Duodenal mucosa (tissue), 2 donors: ENCODE measurements around the gene MYRF.

Experiments used
- H3K27ac ChIP-seq: one replicate; pipeline ENCODE4 v1.7.0; 2013; ENCODE audit warnings: low read depth, low read length
- H3K27me3 ChIP-seq, 2 donors: one replicate each; pipeline ENCODE4 v1.7.0; 2013; ENCODE audit warnings: low read length in 2 of 2, control low read depth in 1 of 2; ENCODE audit not compliant: insufficient read depth in 2 of 2, control insufficient read depth in 1 of 2
- H3K36me3 ChIP-seq, 2 donors: one replicate each; pipeline ENCODE4 v1.7.0; 2013; ENCODE audit warnings: low read length in 2 of 2, control low read depth in 1 of 2; ENCODE audit not compliant: insufficient read depth in 2 of 2, control insufficient read depth in 1 of 2
- H3K4me1 ChIP-seq, 2 donors: one replicate each; pipeline ENCODE4 v1.7.0; 2013; ENCODE audit warnings: low read length in 2 of 2, control low read depth in 1 of 2; ENCODE audit not compliant: insufficient read depth in 2 of 2, control insufficient read depth in 1 of 2
- H3K4me3 ChIP-seq, 2 donors: one replicate each; pipeline ENCODE4 v1.7.0; 2013; ENCODE audit warnings: low read length in 2 of 2, low read depth in 1 of 2
- H3K9ac ChIP-seq, 2 donors: one replicate each; pipeline ENCODE4 v1.7.0; 2013; ENCODE audit warnings: low read length in 2 of 2, low read depth in 1 of 2
- H3K9me3 ChIP-seq, 2 donors: one replicate each; pipeline ENCODE4 v1.7.0; 2013; ENCODE audit warnings: low read length in 2 of 2, control low read depth in 1 of 2; ENCODE audit not compliant: control insufficient read depth in 1 of 2

The MYRF gene

GRCh38 chr11:61718046-61718531, 34.3 kb upstream of the MYRF start:
- no peaks in the 10 kb centered on the region for H3K27me3 ChIP-seq
- H3K27ac ChIP-seq, result no peak overlapping the region
- no peaks in the 10 kb centered on the region for H3K9me3 ChIP-seq
- H3K36me3 ChIP-seq, result no peaks in the 10 kb centered on the region
- no peak overlapping the region for H3K4me3 ChIP-seq
- peaks cover 6 to 14% of the 10 kb centered on the region in 2 donors for H3K4me1 ChIP-seq
- H3K9ac ChIP-seq, result no peak overlapping the region

DNA sequence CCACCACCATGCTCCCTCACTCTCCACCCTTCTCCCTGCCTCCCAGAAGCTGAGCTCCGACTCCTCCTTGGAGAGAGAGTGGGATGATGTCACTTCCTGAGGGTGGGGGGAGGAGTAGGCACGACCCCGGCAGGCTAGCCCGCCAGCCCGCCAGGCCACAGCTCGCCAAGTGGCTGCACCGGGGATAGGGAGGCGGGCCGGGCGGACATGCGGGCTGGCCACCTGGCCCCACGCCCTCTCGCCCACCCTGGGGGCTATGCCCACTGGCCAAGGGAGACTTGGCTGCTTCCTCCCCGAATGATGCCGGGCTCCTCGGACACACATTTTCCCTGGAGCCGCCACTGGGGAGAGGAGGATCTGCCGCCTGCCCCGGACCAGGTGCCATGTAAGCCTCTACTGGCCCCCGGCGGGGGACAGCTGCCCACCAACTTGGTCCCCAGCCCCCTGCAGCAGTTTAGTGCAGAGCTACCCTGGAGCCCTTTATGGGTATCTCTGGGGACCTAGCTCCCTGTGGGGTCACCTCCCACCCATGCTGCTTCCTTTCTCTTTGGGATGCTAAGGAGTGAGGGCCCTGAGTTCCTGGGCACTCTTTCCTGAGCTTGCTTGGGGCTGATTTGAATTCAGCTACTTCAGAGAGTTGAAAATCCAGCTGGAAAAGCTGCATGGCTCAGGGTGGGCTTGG, 33.7 kb upstream of the MYRF start:
- peaks cover 6 to 14% of the 10 kb centered on the region in 2 donors for H3K4me1 ChIP-seq
- no peaks in the 10 kb centered on the region for H3K27me3 ChIP-seq
- H3K9ac ChIP-seq, result no peak overlapping the region
- peaks cover 0 to 3% of the 10 kb centered on the region in 2 donors for H3K36me3 ChIP-seq
- H3K27ac ChIP-seq, result no peak overlapping the region
- H3K4me3 ChIP-seq, result peak overlapping the region in 1 of 2 donors; percentile 35
- no peaks in the 10 kb centered on the region for H3K9me3 ChIP-seq

GRCh38 chr11:61719978-61720377, 32.5 kb upstream of the MYRF start:
- Histone ChIP-seq H3K27ac (no peak overlapping the region), H3K27me3 (no peaks in the 10 kb centered on the region), H3K36me3 (peaks cover 0 to 5% of the 10 kb centered on the region in 2 donors), H3K9me3 (no peaks in the 10 kb centered on the region), H3K4me1 (peaks cover 6 to 14% of the 10 kb centered on the region in 2 donors), H3K9ac (no peak overlapping the region), H3K4me3 (no peak overlapping the region)

DNA sequence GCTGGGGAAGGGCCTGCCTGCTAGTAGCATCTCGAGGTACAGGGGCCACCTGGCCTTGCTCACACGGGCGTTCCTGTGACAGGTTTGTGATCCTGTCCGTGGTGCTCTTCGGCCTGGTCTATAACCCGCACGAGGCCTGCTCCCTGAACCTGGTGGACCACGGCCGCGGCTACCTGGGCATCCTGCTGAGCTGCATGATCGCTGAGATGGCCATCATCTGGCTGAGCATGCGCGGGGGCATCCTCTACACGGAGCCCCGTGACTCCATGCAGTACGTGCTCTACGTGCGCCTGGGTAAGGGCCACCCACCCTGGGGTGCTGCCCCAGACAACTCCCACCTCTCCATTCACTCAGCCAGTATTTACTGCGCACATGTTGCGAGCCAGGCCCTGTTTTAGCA, 31.8 kb upstream of the MYRF start:
- no peak overlapping the region for H3K27ac ChIP-seq
- no peaks in the 10 kb centered on the region for H3K27me3 ChIP-seq
- peaks cover 6 to 13% of the 10 kb centered on the region in 2 donors for H3K4me1 ChIP-seq
- H3K36me3 ChIP-seq, result peaks cover 0 to 5% of the 10 kb centered on the region in 2 donors
- no peak overlapping the region for H3K4me3 ChIP-seq
- no peak overlapping the region for H3K9ac ChIP-seq
- no peaks in the 10 kb centered on the region for H3K9me3 ChIP-seq

DNA sequence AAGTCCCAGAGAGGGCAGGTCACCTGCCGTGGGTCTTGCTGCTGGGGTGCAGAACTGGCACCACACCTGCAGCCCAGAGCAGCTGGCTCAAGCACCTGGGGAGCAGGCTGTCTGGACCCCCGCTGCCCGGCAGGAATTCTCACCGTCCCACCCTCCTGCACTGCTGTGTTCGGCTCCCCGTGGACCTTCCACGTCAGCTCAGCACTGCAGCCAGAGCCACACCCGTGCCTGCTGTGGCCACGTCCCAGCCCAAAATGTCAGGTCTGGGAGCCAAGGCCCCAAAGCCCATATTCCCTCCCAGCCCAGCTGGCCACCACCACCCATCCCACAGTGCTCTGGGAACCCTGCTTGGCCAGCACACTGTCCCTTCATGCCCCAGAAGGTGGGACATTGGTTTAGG, 28.0 kb upstream of the MYRF start:
- no peaks in the 10 kb centered on the region for H3K9me3 ChIP-seq
- H3K4me1 ChIP-seq, result no peaks in the 10 kb centered on the region
- H3K27me3 ChIP-seq, result no peaks in the 10 kb centered on the region
- H3K9ac ChIP-seq, result no peak overlapping the region
- H3K4me3 ChIP-seq, result no peak overlapping the region
- no peak overlapping the region for H3K27ac ChIP-seq
- H3K36me3 ChIP-seq, result peaks cover 0 to 14% of the 10 kb centered on the region in 2 donors

GRCh38 chr11:61725781-61726231, 26.6 kb upstream of the MYRF start:
- Histone ChIP-seq H3K9me3 (no peaks in the 10 kb centered on the region), H3K4me1 (no peaks in the 10 kb centered on the region), H3K27ac (no peak overlapping the region), H3K4me3 (no peak overlapping the region), H3K27me3 (no peaks in the 10 kb centered on the region), H3K36me3 (peaks cover 0 to 16% of the 10 kb centered on the region in 2 donors), H3K9ac (no peak overlapping the region)

GRCh38 chr11:61726775-61727174, 25.7 kb upstream of the MYRF start:
- H3K9me3 ChIP-seq, result no peaks in the 10 kb centered on the region
- no peak overlapping the region for H3K9ac ChIP-seq
- H3K27ac ChIP-seq, result no peak overlapping the region
- H3K27me3 ChIP-seq, result no peaks in the 10 kb centered on the region
- H3K4me1 ChIP-seq, result no peaks in the 10 kb centered on the region
- H3K36me3 ChIP-seq, result peaks cover 0 to 16% of the 10 kb centered on the region in 2 donors
- no peak overlapping the region for H3K4me3 ChIP-seq

DNA sequence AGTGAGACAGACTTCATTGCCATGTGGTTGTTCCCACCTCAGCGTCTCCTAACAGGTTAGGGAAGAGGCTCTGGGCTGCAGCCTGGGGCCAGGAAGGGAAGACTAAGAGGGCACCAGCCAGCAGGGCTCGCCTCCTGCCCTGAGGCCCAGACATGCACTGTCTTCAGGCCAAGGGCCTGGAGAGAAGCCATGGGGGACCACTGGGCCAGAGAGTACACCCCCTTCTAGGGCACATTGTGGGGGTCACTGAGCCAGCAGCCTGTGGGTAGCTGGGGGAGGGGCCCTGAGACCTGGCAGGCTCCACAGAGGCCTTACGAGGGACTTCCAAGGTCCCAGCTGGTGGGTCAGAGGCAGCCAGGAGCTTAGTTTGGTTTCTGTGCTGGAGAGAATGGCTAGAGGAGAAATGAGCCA, 25.0 kb upstream of the MYRF start:
- H3K27me3 ChIP-seq, result no peaks in the 10 kb centered on the region
- no peak overlapping the region for H3K27ac ChIP-seq
- no peaks in the 10 kb centered on the region for H3K4me1 ChIP-seq
- no peak overlapping the region for H3K9ac ChIP-seq
- no peaks in the 10 kb centered on the region for H3K9me3 ChIP-seq
- H3K36me3 ChIP-seq, result peaks cover 0 to 16% of the 10 kb centered on the region in 2 donors
- H3K4me3 ChIP-seq, result no peak overlapping the region

DNA sequence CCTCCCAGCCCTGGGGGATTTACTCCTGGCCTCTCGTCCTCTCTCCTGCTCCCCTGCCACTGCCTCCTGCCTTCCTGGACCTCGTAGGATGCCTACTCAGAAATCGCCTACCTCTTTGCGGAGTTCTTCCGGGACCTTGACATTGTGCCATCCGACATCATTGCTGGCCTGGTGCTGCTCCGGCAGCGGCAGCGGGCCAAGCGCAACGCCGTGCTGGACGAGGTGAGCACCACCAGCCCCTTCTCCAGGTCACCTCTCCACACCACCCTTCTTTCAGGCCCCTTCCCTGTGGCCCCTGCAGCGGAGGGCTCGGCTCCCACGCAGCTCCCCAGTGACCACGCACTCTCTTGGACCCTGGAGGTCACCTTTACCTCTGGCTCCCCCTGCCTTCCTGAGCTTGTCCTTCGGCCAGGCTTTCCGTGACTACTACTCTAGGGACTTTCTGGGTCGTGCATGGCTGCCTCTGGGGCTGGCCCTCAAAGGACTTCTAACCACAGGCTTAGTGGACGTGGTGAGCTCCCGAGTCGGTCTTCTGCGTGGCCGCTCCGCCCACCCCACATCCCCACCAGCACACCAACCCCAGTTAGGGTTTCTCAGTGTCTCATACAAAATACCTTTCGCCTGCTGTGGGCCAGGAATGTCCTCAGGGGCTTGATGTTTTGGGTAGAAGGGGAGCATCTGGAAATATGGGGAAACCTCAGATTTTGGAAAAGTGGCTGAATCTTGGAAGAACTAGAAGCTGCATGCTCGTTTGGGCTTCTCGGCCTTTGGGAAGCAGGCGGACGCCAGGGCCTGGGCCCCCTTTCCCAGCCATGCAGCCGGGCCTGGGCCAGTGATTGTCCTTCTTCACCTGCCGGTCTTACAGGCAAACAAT, 24.1 kb upstream of the MYRF start:
- no peak overlapping the region for H3K9ac ChIP-seq
- H3K9me3 ChIP-seq, result no peaks in the 10 kb centered on the region
- no peak overlapping the region for H3K4me3 ChIP-seq
- H3K27ac ChIP-seq, result no peak overlapping the region
- no peaks in the 10 kb centered on the region for H3K4me1 ChIP-seq
- H3K36me3 ChIP-seq, result peaks cover 0 to 16% of the 10 kb centered on the region in 2 donors
- no peaks in the 10 kb centered on the region for H3K27me3 ChIP-seq

GRCh38 chr11:61728940-61729219, 23.6 kb upstream of the MYRF start:
- H3K27ac ChIP-seq, result no peak overlapping the region
- no peak overlapping the region for H3K9ac ChIP-seq
- H3K4me1 ChIP-seq, result no peaks in the 10 kb centered on the region
- no peak overlapping the region for H3K4me3 ChIP-seq
- H3K36me3 ChIP-seq, result peaks cover 0 to 12% of the 10 kb centered on the region in 2 donors
- no peaks in the 10 kb centered on the region for H3K9me3 ChIP-seq
- H3K27me3 ChIP-seq, result no peaks in the 10 kb centered on the region
